HG03103 (cell line): ENCODE data around the gene CCDC127.

Experiments used
- ATAC-seq: cut with Tn5 transposase; IDR thresholded peaks from one replicate; pipeline ENCODE4 v1.9.1; 2021; ENCODE audit warnings: low read depth; ENCODE audit not compliant: unreplicated experiment

Gene CCDC127

GRCh38 chr5:191036-191948, 26.7 kb downstream of the CCDC127 start, which contains the start of gene LRRC14B:
Gene LRRC14B (plus strand): TSS chr5:191495. CDS start chr5:191539, 44 bp downstream.
- ATAC-seq = no peak

GRCh38 chr5:190366-191035, 27.5 kb downstream of the CCDC127 start:
- ATAC-seq = no peak

GRCh38 chr5:189976-190365, 28.0 kb downstream of the CCDC127 start:
- ATAC-seq = no peak

- ATAC-seq = no peak
These were observed 28.5 kb downstream of the CCDC127 start for GRCh38 chr5:189486-189885.

- ATAC-seq = peak; percentile 77
These were observed 29.2 kb downstream of the CCDC127 start for GRCh38 chr5:188488-189481.

- no peak for ATAC-seq
These were observed 30.1 kb downstream of the CCDC127 start for GRCh38 chr5:187617-188451.

- ATAC-seq = no peak
These were observed 30.9 kb downstream of the CCDC127 start for GRCh38 chr5:187042-187431.

- ATAC-seq = no peak
These were observed 31.6 kb downstream of the CCDC127 start for GRCh38 chr5:186091-187041.

- ATAC-seq = no peak
These were observed 32.6 kb downstream of the CCDC127 start for GRCh38 chr5:185095-186070.

GRCh38 chr5:184471-184870, 33.5 kb downstream of the CCDC127 start:
- ATAC-seq = no peak

- no peak for ATAC-seq
These were observed 35.8 kb downstream of the CCDC127 start for GRCh38 chr5:182126-182525.

- ATAC-seq = no peak
These were observed 36.4 kb downstream of the CCDC127 start for GRCh38 chr5:181566-181965.

GRCh38 chr5:181160-181559, 36.8 kb downstream of the CCDC127 start:
- no peak for ATAC-seq

GRCh38 chr5:180286-180918, 37.6 kb downstream of the CCDC127 start:
- no peak for ATAC-seq

GRCh38 chr5:179401-179800, 38.6 kb downstream of the CCDC127 start:
- no peak for ATAC-seq

GRCh38 chr5:178110-178509, 39.8 kb downstream of the CCDC127 start:
- no peak for ATAC-seq

- no peak for ATAC-seq
These were observed 41.6 kb downstream of the CCDC127 start for GRCh38 chr5:176296-176823.
